T-helper 2 cell (primary cell): ENCODE measurements around the gene NCOA7.
A peak's percentile ranks its signal among the peaks of the same experiment; 100 is the strongest.

Source experiments
- DNase-seq, 5 experiments: peaks; one replicate each; pipeline versions ENCODE4 v3.0.0 to v3.0.0-alpha.2; 2012 to 2022

NCOA7 gene

DNA sequence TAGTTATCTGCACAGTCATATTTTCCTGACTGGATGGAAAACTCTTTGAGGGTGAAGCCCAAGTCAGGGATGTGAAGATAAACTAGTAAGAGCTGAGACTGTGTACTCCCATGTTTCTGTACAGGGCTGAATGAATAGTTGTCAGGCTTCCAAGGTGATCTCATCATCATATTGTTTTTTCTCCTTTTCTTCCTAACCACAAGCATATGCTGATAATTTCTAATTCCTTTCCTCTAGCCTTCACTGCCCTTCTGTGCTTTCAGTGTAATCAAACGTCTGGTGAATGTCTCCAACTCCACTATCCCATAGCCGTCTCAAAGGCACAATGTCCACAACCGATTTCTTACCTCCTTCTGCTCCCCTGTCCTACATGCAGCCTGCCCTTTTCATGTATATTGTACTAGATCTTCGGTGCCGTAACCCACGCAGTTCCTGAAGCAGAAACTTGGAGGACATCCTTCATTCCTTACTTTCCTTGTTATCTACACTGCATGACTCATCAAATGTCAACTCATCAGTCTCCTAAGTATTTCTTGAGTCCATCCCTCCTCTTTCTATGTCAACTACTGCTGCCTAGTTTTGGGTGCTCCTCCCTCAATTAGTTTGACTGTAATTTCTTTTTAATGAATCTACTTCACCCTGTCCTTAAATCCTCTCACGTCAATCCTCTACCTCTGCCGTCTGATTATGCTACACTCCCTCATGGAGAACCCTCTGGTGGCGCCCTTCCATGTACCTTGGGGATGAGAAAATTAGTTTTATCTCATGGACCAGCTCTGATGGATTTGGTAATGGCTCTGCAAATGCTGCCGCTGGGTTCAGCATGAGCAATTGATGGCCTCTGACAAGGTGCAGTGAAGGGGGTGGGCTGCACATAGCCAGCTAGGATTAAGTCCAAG lies 21.9 kb downstream of the NCOA7 start:
- DNase-seq, result no peak

DNA sequence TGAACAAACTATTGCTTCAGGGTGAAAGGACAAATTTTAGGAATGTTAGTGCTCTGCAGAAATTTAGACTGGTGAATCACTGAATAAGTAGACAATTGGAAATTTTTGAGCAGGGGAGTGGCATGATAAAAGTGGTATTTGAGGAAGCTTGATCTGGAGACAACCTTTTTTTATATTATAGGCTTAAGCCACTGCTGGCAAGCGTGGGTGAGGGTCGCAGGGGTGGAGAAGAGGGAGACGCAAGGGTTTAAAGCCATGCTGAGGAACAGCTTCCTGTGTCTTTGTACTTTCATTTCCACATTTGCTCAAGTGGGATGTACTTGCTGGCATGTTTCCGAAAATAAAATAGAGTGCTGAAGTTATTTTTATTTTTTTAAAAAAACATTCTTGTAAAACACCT lies 23.7 kb downstream of the NCOA7 start:
- DNase-seq, result no peak

DNA sequence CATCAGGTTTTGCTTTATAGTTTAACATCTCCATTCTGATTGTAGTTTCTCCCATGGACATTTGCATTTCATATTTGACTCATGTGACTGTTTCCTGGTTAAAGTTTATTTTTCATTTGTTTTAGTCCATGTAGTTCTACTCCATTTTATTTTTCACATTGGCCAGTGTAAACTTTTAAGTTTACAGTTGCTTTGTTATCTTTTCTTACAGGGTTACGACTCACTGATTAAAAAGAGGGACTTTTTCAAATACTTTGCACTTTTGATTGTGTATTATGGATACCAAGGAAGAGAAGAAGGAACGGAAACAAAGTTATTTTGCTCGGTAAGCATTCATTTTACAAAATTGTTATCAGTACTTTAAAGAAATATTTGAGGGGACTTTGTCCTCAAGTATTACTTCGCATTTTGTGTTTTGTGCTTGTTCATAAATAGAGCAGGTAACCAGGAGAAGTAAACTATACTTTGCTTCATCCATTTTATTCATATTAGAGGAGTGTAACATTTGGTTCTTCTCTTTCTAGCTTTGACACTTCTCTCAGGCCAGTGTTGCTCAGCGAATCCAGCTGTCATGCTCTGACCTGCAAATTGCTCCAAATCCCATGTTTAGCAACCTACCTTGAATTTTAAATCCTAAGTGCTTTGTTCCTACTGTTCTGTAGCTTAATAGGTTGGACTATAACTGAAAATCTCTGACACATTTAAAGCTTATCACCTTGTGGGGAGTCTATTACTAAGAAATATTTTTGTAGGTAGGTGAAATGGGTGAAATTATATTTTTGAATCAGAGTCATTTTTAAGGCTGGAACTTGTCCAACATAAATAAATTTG lies 24.5 kb downstream of the NCOA7 start:
- DNase-seq, result no peak

DNA sequence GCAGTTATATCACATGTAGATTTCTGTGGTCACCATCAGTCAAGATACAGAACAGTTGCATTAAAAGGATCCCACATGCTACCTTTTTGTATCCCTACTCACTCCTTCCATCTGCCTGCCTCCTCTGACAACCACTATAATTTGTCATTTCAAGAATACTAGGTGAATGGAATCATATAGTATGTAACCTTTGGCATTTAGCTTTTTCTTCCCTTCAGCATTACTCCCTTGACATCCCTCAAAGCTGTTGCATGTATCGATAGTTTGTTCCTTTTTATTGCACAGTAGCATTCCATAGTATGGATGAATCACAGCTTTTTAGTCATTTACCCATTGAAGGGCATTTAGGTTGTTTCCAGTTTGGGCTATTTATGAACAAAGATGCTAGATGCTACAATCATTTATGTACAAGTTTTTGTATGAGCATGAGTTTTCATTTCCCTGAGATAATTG lies 26.1 kb downstream of the NCOA7 start:
- DNase-seq, result no peak

DNA sequence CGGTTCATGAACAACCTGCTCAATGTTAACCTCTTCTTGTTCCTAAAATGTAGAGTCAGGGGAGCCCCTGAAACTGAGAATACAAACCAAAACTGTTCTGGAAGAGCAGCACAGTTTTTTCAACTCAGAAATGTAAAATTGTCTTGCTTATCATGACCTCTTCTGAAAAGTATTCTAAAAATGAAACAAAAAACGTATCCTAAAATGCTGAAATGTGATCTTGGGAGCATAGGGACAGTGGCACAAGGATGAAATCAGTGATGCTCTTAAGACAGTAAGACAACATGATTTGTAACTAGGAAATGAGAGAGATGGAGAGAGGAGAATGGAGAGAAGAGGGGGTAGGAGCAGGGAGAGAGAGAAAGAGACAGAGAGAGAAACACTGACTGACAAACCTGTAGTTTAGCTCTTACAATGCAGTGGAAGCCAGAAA lies 27.5 kb downstream of the NCOA7 start:
- no peak for DNase-seq

DNA sequence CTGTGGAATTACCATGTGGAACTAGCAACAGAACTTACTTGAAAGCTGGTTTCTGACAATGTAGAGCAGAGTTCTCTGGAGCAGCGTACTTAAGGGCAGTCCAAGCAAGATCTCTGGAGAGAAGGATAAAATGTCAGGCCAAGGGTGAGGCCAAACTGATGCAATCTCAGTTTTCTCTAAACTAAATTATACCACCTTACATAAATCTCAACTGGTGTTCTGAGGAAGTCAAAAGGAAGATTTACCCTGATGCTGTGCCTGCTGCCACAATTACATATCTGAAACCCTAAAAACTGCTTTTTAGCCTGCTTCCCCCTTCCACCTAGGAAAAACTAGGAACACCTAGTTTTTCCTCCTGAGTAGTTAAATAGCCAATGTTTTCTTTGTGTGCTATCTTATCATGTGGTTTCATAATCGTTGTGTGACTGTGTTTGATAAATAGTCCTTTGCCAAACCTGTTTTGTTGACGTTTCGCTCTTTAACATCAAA lies 28.1 kb downstream of the NCOA7 start:
- DNase-seq, result no peak

DNA sequence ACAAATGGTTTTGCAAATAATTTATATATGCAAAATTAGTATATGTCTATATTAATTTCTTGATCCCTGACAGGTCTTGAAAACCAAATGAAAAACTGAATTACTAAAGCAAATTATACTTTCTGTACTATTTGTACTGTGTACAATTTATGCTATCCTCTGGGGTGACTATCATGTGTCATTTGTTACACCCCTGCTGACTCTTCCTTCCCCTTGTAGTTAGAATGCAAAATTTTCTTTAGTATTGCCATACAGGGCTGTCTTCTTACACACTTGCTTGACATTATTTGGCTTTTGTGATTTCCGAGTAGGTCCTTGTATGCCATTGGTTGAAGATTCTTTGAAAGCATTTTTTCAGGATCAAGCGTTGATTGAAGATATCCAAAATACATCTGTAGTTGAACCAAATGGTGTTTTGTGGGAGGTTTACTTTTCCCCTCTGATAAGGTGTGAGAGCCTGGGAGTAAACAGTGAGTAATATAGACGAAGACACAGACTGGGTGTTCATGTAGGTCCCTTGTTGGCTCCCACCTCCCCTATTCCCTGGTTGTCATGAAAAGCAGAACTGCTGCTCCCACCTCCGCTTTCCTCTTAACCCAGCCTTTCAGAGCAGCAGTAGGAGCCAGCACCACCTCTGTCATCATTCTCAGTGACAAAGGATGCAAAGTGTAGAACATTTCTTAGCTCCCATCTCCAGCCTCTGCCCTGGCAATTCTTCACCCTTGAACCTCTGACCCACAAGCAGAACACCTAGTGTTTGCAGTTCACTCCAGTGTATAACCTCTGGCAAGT lies 29.0 kb downstream of the NCOA7 start:
- DNase-seq, result no peak

DNA sequence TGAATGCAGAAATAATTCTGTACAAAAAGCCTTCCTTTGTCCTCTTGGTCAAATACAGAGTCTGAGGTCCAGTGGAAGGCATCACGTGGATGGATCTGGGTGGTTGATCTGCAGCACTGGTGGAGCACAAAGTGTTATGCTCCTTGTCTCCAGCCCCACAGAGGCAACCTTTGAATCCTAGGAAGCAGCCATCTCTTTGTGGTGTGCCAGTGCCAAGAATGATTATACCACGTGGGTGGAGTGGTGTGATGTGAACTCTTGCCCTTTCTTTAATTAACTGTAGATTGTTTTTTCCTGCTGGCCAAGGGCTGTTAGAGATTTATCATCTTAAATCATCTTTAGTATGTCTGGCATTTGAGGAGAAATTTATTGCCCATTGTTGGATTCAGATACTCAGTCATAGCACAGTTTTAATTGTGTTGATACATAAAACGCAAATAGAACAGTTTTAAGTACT lies 31.1 kb downstream of the NCOA7 start:
- DNase-seq, result no peak

DNA sequence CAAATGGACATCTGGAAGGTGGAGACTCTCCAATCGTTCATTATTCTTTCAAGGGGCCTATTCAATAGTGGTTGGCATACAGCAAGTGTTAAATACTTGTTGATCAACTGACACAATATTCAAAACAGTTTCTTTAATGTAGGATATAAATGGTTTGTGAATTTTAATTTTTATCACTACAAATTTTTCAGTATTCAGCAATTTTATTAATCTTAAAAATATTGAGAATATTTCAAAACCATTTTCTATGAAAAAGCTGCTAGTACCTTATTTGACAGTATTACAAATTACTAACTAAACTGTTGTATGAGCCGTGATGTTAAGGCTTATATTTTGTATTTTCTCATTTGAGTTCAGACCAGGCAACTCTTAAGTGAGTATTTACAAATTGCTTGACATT lies 32.4 kb downstream of the NCOA7 start:
- DNase-seq, result no peak

DNA sequence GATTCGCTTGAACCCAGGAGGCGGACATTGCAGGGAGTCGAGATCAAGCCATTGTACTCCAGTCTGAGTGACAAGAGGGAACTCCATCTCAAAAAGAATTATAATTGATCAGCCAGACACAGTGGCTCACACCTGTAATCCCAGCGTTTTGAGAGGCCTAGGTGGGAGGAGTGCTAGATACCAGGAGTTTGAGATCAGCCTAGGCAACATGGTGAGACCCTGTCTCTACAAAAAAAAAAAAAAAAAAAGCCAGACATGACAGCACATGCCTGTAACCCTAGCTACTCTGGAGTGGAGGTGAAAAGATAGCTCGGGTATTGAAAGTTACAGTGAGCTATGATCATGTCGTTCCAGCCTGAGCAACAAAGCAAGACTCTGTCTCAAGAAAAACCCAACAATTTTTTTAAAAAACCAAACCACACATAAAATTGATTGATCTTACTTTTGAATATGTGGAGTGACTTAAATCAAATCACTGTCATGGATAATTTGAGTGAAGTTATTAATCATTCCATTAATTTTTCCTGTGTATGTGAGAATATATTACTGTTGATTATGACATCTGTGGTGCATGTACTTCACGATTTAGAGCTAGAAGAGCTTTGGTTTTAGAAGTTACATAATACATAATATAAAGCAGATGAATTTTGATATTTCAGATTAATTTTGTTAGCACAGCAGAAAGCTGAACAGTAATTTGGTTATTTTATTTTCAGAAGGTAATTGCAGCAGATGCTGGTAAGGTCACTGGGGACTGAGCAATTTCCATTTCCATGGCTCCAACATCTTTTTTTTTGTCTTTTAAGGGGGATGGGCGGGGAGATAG lies 34.4 kb downstream of the NCOA7 start:
- DNase-seq, result no peak

DNA sequence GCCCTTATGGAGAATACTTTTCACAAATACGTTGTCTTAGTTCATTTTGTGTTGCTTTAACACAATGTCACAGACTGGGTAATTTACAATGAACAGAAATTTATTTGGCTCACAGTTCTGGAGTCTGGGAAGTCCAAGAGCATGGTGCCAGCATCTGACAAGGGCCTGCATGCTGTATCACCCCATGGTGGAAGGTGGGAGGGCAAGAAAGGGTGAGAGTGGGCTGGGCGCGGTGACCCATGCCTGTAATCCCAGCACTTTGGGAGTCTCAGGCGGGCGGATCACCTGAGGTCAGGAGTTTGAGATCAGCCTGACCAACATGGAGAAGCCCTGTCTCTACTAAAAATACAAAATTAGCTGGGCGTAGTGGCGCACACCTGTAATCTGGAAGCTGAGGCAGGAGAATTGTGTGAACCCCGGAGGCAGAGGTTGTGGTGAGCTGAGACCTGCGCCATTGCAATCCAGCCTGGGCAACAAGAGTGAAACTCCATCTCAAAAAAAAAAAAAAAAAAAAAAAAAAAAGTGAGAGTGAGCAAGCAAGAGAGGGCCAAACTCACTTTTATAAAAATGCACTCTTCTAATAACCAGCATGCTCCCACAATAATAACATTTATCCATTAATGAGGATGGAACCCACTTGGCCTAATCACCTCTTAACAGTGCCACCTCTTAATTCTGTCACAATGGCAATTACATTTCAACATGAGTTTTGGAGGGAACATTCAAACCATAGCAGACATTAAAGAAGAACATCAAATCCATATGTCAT lies 36.1 kb downstream of the NCOA7 start:
- no peak for DNase-seq

DNA sequence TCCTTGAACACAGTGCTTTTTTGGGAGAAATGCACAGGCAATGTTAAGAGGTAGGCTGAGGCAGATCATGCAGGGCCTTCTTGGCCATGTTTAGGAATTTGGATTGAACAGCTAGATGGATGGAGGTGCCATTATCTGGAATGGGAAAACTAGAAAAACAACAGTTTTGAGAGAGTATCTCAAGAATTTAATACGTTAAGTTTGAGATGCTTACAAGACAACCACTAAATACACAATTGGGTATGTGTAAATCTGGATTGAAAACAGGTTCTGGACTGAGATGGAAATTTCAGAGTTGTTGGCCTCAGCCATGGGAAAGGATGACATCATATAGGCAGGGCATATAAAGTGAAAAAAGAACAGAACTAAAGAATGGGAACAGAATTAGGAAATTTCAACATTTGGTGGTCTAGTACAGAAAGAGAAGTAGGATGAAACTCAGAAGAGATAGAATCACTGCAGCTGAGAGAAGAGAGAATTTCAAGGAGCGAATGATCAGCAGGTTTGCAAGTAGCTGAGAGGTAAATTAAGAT lies 37.1 kb downstream of the NCOA7 start:
- no peak for DNase-seq

DNA sequence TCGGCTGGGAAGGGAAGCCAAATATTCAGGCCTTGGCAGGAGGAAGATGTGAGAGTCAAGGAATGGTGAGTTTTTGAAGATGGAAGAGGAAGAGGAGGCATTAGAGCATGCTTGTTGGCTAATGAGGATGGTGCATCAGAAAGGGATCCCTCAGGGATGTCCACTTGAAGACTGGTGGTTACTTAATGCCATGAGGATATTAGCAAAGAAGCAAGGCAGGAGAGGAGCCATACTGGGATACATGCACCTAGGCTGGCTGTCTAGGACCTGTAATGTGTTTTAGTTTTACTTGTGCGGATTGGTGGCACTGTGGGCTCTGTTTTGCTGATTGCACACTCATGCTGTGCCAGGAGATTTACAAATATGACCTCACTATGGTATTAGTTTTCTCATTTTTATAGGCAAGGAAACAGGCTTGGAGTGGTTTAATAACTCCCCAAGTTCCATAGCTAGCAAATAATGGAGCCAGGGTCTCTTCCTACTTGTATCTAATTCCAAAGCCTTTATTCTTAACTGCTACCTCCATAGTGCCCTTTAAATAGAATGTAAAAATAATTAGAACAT lies 37.8 kb downstream of the NCOA7 start:
- no peak for DNase-seq

DNA sequence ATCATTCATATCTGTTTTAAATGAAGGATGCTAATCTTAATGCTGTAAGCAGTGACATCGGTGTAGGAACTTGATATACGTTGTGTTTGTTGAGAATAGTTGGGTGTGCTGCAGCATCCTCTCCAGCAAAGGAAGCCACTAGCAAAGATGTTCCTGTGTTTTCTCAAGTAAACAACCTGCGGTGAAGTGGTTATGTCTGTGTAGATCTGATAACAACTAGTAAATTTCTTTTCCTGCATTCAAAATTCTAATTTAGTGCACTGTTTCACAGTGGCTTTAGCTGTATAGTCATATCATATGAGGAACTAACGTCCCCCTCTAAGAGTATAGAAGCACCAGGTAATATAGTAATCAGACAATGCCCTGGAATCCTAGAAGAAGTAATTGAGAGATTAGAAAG lies 38.7 kb downstream of the NCOA7 start:
- peak in 2 of 5 experiments; percentile 31 to 94 for DNase-seq

DNA sequence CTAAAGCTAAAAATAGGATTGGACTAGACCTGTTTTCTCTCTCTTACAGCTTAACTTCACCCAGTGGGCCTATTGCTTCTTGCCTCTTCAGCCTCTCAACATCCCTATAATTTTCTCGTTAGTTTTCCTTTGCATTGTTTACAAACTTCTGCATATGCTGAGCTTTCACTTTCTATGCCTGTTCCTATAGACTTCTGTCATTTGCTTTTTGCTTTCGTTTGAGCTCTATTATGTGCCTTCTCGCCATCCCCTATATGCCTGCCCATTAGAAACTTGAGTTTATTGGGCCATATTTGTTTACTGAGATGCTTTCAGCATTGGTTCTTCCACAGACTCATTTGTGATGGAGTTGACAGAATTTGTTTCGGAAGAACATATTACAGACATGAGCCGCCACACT lies 40.9 kb downstream of the NCOA7 start:
- DNase-seq, result peak in 1 of 5 experiments; percentile 24

DNA sequence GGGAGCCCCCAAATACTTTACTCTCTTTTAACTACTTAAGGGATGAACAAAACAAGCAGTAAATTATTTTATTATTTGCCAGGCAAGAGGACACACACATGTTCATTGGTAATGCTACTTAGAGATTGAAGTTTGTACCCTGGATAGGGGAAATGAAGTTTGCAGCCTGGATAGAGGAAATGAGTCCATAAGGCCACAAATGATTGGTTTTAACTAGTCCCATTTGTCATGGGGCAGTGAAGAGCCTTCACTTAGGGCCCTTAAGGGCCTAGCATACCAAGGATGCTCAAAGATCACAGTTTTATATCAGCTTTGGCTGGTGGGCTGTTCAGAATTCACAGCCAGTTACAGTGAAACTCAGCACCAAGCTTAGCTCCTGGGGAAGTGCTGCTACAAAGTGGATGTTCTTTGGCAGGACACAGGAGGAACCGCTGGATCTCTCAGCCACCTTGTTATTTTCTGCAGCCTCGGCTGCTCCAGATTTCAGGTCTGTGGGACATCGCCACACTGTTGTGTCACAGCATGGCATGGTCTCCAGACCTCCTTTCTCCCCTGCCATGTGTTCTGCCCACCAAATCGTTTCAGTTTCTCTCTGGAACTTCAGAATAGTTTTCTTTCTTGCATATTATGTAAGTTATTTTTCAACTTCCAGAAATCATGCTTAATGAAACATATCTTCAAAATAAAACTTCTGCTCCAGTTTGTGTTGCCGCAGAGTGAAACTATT lies 41.8 kb downstream of the NCOA7 start:
- DNase-seq, result no peak

DNA sequence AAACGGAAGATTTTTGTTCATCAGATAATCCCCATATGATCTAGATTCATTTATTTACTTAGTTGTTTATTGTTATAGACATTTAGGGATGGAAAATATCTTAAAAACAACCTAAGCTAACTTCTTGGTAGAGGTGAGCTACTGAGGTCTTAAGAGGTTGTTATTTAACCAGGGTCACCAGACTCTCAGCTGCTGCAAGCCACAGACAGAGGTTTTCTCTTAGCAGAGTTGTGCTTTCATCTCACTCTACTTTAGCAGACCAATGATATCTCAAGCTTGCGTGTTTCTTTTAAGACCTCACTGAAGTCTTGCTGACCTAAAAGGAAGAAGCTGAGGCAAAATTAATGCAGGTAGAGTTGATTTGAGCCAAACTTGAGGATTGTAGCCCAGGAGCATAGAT lies 43.6 kb downstream of the NCOA7 start:
- DNase-seq, result peak in 2 of 5 experiments; percentile 19 to 67

DNA sequence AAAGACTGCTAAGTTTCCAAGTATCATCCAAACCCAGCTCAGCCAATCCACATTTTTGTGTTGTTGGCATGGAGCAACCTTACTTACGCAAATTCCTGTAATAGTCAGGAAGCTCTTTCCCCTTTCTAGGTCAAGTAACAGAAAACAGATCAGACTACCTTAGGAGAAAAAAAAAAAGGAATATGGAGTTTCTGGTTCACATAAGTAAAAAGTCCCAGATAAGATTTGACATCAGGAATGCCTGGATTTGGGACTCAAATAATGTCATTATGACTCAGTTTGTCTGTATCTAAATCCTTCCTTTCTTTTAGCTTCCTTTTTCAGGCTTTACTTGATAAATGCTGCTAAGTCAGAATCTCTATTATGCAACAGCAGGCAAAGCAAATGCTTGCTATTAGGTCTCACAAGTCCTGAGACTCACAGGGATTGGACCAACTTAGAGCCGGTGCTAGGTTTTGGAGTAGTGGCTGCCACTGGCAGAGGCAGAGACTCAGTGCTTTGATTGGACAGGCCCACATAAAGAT lies 44.5 kb downstream of the NCOA7 start:
- no peak for DNase-seq

DNA sequence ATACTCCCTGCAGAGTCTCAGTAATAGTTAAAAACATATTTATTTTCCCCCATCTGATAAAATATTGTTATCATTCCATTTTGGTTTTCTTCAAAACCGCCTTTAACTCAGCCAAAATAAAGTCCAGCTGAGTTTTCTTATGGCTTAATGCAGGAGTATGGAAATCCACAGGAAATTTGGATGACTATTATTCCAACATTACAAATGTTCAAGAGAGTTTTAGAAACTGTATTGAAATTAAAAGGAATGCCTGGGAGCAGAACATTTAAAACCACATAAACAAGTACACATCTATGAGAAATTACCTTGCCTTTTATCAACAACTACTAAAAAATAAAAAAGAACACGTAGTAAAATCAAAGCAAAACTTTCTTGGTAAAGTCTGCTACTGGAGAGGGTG lies 45.7 kb downstream of the NCOA7 start:
- no peak for DNase-seq
